GM23338 (cell line): ENCODE measurements around the gene FARS2. TPM values are rescaled to one million over a fixed set of nuclear protein-coding genes. Genes with fewer than 3 reads are reported as not detected.

ENCODE experiments used
- ATAC-seq: fragments of 200-7000 bp; cut with Tn5 transposase; 3 replicates; pipeline ENCODE4 v1.9.1; 2020
- DNase-seq: peaks from one replicate; pipeline ENCODE4 v3.0.0-alpha.2; 2015; ENCODE audit warnings: low spot score
- H2AFZ ChIP-seq: fragments of 200-600 bp; sonication (generic); 2 replicates; pipeline ENCODE4 v1.8.0; 2016; ENCODE audit warnings: antibody characterized with exemption, mild to moderate bottlenecking, moderate library complexity
- H3F3A ChIP-seq: fragments of 200-600 bp; sonication (generic); replicated peaks from 2 replicates; pipeline ENCODE4 v1.8.0; 2017; ENCODE audit warnings: antibody characterized with exemption, mixed run types, low read depth
- H3K27ac ChIP-seq: fragments of 200-600 bp; sonication (generic); 2 replicates; pipeline ENCODE4 v1.6.1; 2016; ENCODE audit warnings: low read depth
- H3K27me3 ChIP-seq: fragments of 200-600 bp; sonication (generic); 2 replicates; pipeline ENCODE4 v1.8.0; 2016; ENCODE audit warnings: mild to moderate bottlenecking, mixed run types, moderate library complexity; ENCODE audit not compliant: insufficient read depth
- H3K36me3 ChIP-seq: fragments of 200-600 bp; sonication (generic); 2 replicates; pipeline ENCODE4 v1.8.0; 2016; ENCODE audit warnings: mild to moderate bottlenecking; ENCODE audit not compliant: insufficient read depth
- H3K4me1 ChIP-seq: fragments of 200-600 bp; sonication (generic); 2 replicates; pipeline ENCODE4 v1.8.0; 2016; ENCODE audit warnings: mild to moderate bottlenecking, moderate library complexity; ENCODE audit not compliant: insufficient read depth
- H3K4me2 ChIP-seq: fragments of 200-600 bp; sonication (generic); 2 replicates; pipeline ENCODE4 v1.7.1; 2017; ENCODE audit warnings: mixed run types
- H3K4me3 ChIP-seq: fragments of 200-600 bp; sonication (generic); 2 replicates; pipeline ENCODE4 v1.6.1; 2016; ENCODE audit warnings: mixed run types
- H3K79me2 ChIP-seq: fragments of 200-600 bp; sonication (generic); replicated peaks from 2 replicates; pipeline ENCODE4 v1.8.0; 2017; ENCODE audit warnings: mild to moderate bottlenecking; ENCODE audit not compliant: insufficient read depth
- H3K9me2 ChIP-seq: fragments of 200-600 bp; sonication (generic); 2 replicates; pipeline ENCODE4 v1.8.0; 2017; ENCODE audit not compliant: insufficient read depth
- H4K20me1 ChIP-seq: fragments of 200-600 bp; sonication (generic); replicated peaks from 2 replicates; pipeline ENCODE4 v1.8.0; 2017; ENCODE audit warnings: mild to moderate bottlenecking; ENCODE audit not compliant: insufficient read depth
- H3K27ac Mint-ChIP-seq: 2 replicates; pipeline ENCODE4 v1.8.0; 2020; ENCODE audit warnings: inconsistent platforms, mild to moderate bottlenecking, moderate library complexity, mixed read lengths
- H3K27me3 Mint-ChIP-seq: 3 replicates; pipeline ENCODE4 v1.8.0; 2022; ENCODE audit warnings: low read depth, mild to moderate bottlenecking, moderate library complexity, mixed read lengths, inconsistent platforms; ENCODE audit not compliant: insufficient read depth, poor library complexity
- H3K36me3 Mint-ChIP-seq: 3 replicates; pipeline ENCODE4 v1.8.0; 2021; ENCODE audit warnings: low read depth, mild to moderate bottlenecking, inconsistent platforms, moderate library complexity, mixed read lengths
- H3K4me1 Mint-ChIP-seq: 3 replicates; pipeline ENCODE4 v1.8.0; 2020; ENCODE audit warnings: mild to moderate bottlenecking, inconsistent platforms, mixed read lengths
- H3K4me3 Mint-ChIP-seq: 3 replicates; pipeline ENCODE4 v1.8.0; 2021; ENCODE audit warnings: moderate library complexity, mild to moderate bottlenecking, inconsistent platforms, mixed read lengths
- H3K9me3 Mint-ChIP-seq: 3 replicates; pipeline ENCODE4 v1.8.0; 2020; ENCODE audit warnings: moderate library complexity, mild to moderate bottlenecking, inconsistent platforms, mixed read lengths
- CREB1 ChIP-seq: fragments of 250-450 bp; sonication (Bioruptor Pico); IDR thresholded peaks from 2 replicates; pipeline ENCODE4 v1.5.0; 2020; ENCODE audit warnings: low read depth, mild to moderate bottlenecking, moderate library complexity
- EZH2 ChIP-seq: fragments of 200-600 bp; sonication (generic); IDR thresholded peaks from one replicate; pipeline ENCODE4 v1.8.0; 2017; ENCODE audit warnings: antibody characterized with exemption, mild to moderate bottlenecking, low read depth; ENCODE audit not compliant: unreplicated experiment
- EZH2phosphoT487 ChIP-seq: fragments of 200-600 bp; sonication (generic); IDR thresholded peaks from one replicate; pipeline ENCODE4 v1.8.1; 2018; ENCODE audit warnings: antibody characterized with exemption; ENCODE audit not compliant: unreplicated experiment
- JUNB ChIP-seq: IDR thresholded peaks from one replicate; pipeline ENCODE4 v1.6.1; 2016; ENCODE audit warnings: antibody characterized with exemption; ENCODE audit not compliant: unreplicated experiment
- NANOG ChIP-seq: IDR thresholded peaks from 2 replicates; pipeline ENCODE4 v1.6.1; 2016; ENCODE audit warnings: antibody characterized with exemption, borderline replicate concordance
- POLR2AphosphoS5 ChIP-seq: IDR thresholded peaks from 2 replicates; pipeline ENCODE4 v1.6.1; 2016; ENCODE audit warnings: antibody characterized with exemption, low read depth
- REST ChIP-seq: IDR thresholded peaks from one replicate; pipeline ENCODE4 v1.6.1; 2018; ENCODE audit warnings: antibody characterized with exemption; ENCODE audit not compliant: unreplicated experiment
- STAT1 ChIP-seq: IDR thresholded peaks from one replicate; pipeline ENCODE4 v1.6.1; 2016; ENCODE audit warnings: antibody characterized with exemption; ENCODE audit not compliant: unreplicated experiment
- ZNF114 ChIP-seq: fragments of 250-450 bp; sonication (Bioruptor Pico); IDR thresholded peaks from 2 replicates; pipeline ENCODE4 v1.5.0; 2020; ENCODE audit warnings: mild to moderate bottlenecking, moderate library complexity
- ZNF331 ChIP-seq: fragments of 250-450 bp; sonication (Bioruptor Pico); IDR thresholded peaks from 2 replicates; pipeline ENCODE4 v1.5.0; 2020; ENCODE audit warnings: low read depth, mild to moderate bottlenecking, moderate library complexity
- ZNF462 ChIP-seq: fragments of 250-450 bp; sonication (Bioruptor Pico); IDR thresholded peaks from 2 replicates; pipeline ENCODE4 v1.5.0; 2020; ENCODE audit warnings: mild to moderate bottlenecking, moderate library complexity
- polyA plus RNA-seq: library from polyadenylated mRNA; unstranded; fragments of >200 nt; fragmentation: Nextera tagmentation; extraction: Ambion mirVana; gene quantifications from 2 replicates; pipeline ENCODE4 v1.2.1, GENCODE V29; 2016
- total RNA-seq: library from RNA; depleted of rRNA; stranded (reverse); fragments of >200 nt; shearing (Covaris generic); gene quantifications from 2 replicates; pipeline ENCODE4 v1.2.3, GENCODE V29; 2014
- TF ChIP-seq, protein P1 (sequence below): IDR thresholded peaks from 2 replicates; pipeline ENCODE4 v1.6.1; 2016; ENCODE audit warnings: antibody characterized with exemption
- TF ChIP-seq, protein P2 (sequence below), 2 experiments: fragments of 200-600 bp in 1 of 2; sonication (generic) in 1 of 2; conservative IDR thresholded peaks; 2 replicates each; pipeline versions ENCODE4 v1.5.1 to v1.6.1; 2016 to 2017; ENCODE audit warnings: antibody characterized with exemption in 2 of 2, low read depth in 2 of 2, mild to moderate bottlenecking in 2 of 2, moderate library complexity in 1 of 2

FARS2 gene
- total and polyA plus RNA-seq, 2 experiments from 2014 or later: 7.6 to 19.0 TPM

DNA sequence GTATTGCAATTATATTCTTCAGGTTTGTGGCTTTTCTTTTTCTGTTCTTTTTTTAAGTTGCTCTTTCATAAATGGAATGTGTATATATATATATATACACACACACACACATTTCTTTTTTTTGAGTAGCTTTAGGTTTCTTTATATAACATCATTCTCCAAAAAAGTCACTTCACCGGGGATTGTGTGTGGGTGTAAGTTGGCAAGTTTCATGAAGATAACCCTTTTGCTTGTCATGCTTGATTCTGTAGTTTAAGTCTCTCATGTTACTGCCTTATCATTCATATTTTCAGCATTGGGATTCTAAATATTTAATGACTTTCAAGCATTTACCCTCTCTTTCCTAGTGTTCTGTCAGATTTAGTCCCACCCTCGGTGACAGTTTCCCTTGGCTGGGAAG lies 181.0 kb downstream of the FARS2 start:
- no peak overlapping the region for H3K4me3 Mint-ChIP-seq
- Histone ChIP-seq H3K27ac (no peak overlapping the region), H3K4me1 (peaks cover 18% of the 10 kb centered on the region), H3K4me2 (no peak overlapping the region), H3K79me2 (peaks cover 12% of the 10 kb centered on the region; the same call in 1 of the 2 replicates), H3K36me3 (no peaks in the 10 kb centered on the region), H4K20me1 (no peaks in the 10 kb centered on the region), H3F3A (no peaks in the 10 kb centered on the region), H2AFZ (no peak overlapping the region), H3K9me2 (no peaks in the 10 kb centered on the region), H3K4me3 (no peak overlapping the region), H3K27me3 (no peaks in the 10 kb centered on the region)
- H3K36me3 Mint-ChIP-seq: no peaks in the 10 kb centered on the region
- H3K4me1 Mint-ChIP-seq: peaks cover 31% of the 10 kb centered on the region
- H3K9me3 Mint-ChIP-seq: no peaks in the 10 kb centered on the region
- TF ChIP-seq ZNF462 (CRISPR knock-in tag): no peak
- TF ChIP-seq, protein P1, sequence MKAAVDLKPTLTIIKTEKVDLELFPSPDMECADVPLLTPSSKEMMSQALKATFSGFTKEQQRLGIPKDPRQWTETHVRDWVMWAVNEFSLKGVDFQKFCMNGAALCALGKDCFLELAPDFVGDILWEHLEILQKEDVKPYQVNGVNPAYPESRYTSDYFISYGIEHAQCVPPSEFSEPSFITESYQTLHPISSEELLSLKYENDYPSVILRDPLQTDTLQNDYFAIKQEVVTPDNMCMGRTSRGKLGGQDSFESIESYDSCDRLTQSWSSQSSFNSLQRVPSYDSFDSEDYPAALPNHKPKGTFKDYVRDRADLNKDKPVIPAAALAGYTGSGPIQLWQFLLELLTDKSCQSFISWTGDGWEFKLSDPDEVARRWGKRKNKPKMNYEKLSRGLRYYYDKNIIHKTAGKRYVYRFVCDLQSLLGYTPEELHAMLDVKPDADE: no peak
- TF ChIP-seq, protein P2, sequence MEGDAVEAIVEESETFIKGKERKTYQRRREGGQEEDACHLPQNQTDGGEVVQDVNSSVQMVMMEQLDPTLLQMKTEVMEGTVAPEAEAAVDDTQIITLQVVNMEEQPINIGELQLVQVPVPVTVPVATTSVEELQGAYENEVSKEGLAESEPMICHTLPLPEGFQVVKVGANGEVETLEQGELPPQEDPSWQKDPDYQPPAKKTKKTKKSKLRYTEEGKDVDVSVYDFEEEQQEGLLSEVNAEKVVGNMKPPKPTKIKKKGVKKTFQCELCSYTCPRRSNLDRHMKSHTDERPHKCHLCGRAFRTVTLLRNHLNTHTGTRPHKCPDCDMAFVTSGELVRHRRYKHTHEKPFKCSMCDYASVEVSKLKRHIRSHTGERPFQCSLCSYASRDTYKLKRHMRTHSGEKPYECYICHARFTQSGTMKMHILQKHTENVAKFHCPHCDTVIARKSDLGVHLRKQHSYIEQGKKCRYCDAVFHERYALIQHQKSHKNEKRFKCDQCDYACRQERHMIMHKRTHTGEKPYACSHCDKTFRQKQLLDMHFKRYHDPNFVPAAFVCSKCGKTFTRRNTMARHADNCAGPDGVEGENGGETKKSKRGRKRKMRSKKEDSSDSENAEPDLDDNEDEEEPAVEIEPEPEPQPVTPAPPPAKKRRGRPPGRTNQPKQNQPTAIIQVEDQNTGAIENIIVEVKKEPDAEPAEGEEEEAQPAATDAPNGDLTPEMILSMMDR (conservative IDR thresholded peaks at IDR 0.05; ENCODE audit: low read depth in 2 of 2): no peak
- no peak for TF ChIP-seq STAT1
- no peak for TF ChIP-seq CREB1 (CRISPR knock-in tag)
- TF ChIP-seq EZH2: no peak
- TF ChIP-seq NANOG: no peak
- TF ChIP-seq JUNB: no peak
- TF ChIP-seq ZNF331 (CRISPR knock-in tag): no peak
- no peak for TF ChIP-seq POLR2AphosphoS5
- no peak for TF ChIP-seq EZH2phosphoT487
- TF ChIP-seq REST: no peak
- TF ChIP-seq ZNF114: no peak
- H3K27ac Mint-ChIP-seq: no peak overlapping the region
- ATAC-seq (no peak), DNase-seq (no peak)
- H3K27me3 Mint-ChIP-seq: no peaks in the 10 kb centered on the region
